Ishikawa (cell line): ENCODE results near the gene CCDC198.

Experiments used
- CREB1 ChIP-seq: IDR thresholded peaks from 2 replicates; pipeline ENCODE4 v1.6.1; 2012; ENCODE audit warnings: low read depth
- EGR1 ChIP-seq: IDR thresholded peaks from 2 replicates; pipeline ENCODE4 v1.6.1; 2012
- EP300 ChIP-seq: IDR thresholded peaks from 2 replicates; pipeline ENCODE4 v1.6.1; 2012; ENCODE audit warnings: borderline replicate concordance
- FOXM1 ChIP-seq: IDR thresholded peaks from 2 replicates; pipeline ENCODE4 v1.6.1; 2012; ENCODE audit warnings: low read depth, borderline replicate concordance
- MAX ChIP-seq: IDR thresholded peaks from 2 replicates; pipeline ENCODE4 v1.6.1; 2012
- NFIC ChIP-seq: IDR thresholded peaks from 2 replicates; pipeline ENCODE4 v1.6.1; 2012
- RAD21 ChIP-seq: IDR thresholded peaks from 2 replicates; pipeline ENCODE4 v1.6.1; 2012; ENCODE audit warnings: low read depth
- REST ChIP-seq: IDR thresholded peaks from 2 replicates; pipeline ENCODE4 v1.6.1; 2012; ENCODE audit warnings: low read depth, mild to moderate bottlenecking
- TAF1 ChIP-seq: IDR thresholded peaks from 2 replicates; pipeline ENCODE4 v1.6.1; 2012; ENCODE audit warnings: low read depth, mild to moderate bottlenecking
- TCF12 ChIP-seq: IDR thresholded peaks from 2 replicates; pipeline ENCODE4 v1.6.1; 2012; ENCODE audit warnings: low read depth
- TEAD4 ChIP-seq: IDR thresholded peaks from 2 replicates; pipeline ENCODE4 v1.6.1; 2012
- USF1 ChIP-seq: IDR thresholded peaks from 2 replicates; pipeline ENCODE4 v1.6.1; 2012
- YY1 ChIP-seq: IDR thresholded peaks from 2 replicates; pipeline ENCODE4 v1.6.1; 2012; ENCODE audit warnings: low read depth
- ZBTB7A ChIP-seq: IDR thresholded peaks from 2 replicates; pipeline ENCODE4 v1.6.1; 2012; ENCODE audit warnings: low read depth

CCDC198 gene

GRCh38 chr14:57435923-57436322 lies 57.7 kb downstream of the CCDC198 start:
- TF ChIP-seq YY1 = no peak
- TF ChIP-seq MAX = no peak
- no peak for TF ChIP-seq REST
- TF ChIP-seq TCF12 = no peak
- TF ChIP-seq TAF1 = no peak

- TF ChIP-seq YY1 (no peak), REST (no peak), CREB1 (no peak), USF1 (no peak), TAF1 (no peak), RAD21 (no peak), TCF12 (no peak), ZBTB7A (no peak), TEAD4 (no peak), NFIC (no peak), EP300 (no peak), MAX (no peak)
Observed at GRCh38 chr14:57420986-57421385, 72.7 kb downstream of the CCDC198 start.

- TF ChIP-seq TCF12 (no peak), YY1 (no peak), NFIC (no peak), MAX (no peak), ZBTB7A (no peak), TEAD4 (no peak), TAF1 (no peak), EP300 (no peak), FOXM1 (no peak), EGR1 (no peak), CREB1 (no peak)
Observed at GRCh38 chr14:57420033-57420432, 73.6 kb downstream of the CCDC198 start.
